Mucosa of rectum (tissue), 2 donors: ENCODE data around the gene MOCS3.
"Not testable (repeated sequence)": the region's sequence is repeated elsewhere in the genome, so short reads cannot be mapped to it uniquely, and the experiment has no call there.

Experiments used
- H3K27ac ChIP-seq, 2 donors: one replicate each; pipeline ENCODE4 v1.7.0; 2013; ENCODE audit warnings: inconsistent platforms in 2 of 2, low read depth in 2 of 2, low read length in 2 of 2
- H3K27me3 ChIP-seq, 2 donors: one replicate each; pipeline ENCODE4 v1.7.0; 2013; ENCODE audit warnings: low read length in 2 of 2; ENCODE audit not compliant: control insufficient read depth in 2 of 2, insufficient read depth in 2 of 2
- H3K36me3 ChIP-seq, 2 donors: one replicate each; pipeline ENCODE4 v1.7.0; 2013; ENCODE audit warnings: low read length in 2 of 2; ENCODE audit not compliant: control insufficient read depth in 2 of 2, insufficient read depth in 2 of 2
- H3K4me1 ChIP-seq, 2 donors: one replicate each; pipeline ENCODE4 v1.7.0; 2013; ENCODE audit warnings: low read length in 2 of 2, mild to moderate bottlenecking in 1 of 2; ENCODE audit not compliant: control insufficient read depth in 2 of 2, insufficient read depth in 2 of 2
- H3K4me3 ChIP-seq, 2 donors: one replicate each; pipeline ENCODE4 v1.7.0; 2013; ENCODE audit warnings: low read length in 2 of 2
- H3K9ac ChIP-seq, 2 donors: one replicate each; pipeline ENCODE4 v1.7.0; 2013; ENCODE audit warnings: low read length in 2 of 2, low read depth in 1 of 2, mild to moderate bottlenecking in 1 of 2
- H3K9me3 ChIP-seq, 2 donors: one replicate each; pipeline ENCODE4 v1.7.0; 2013; ENCODE audit warnings: low read length in 2 of 2; ENCODE audit not compliant: control insufficient read depth in 2 of 2
- donor health status: healthy.
- donor health status: Normal muscosa, but diverticular disease.

The MOCS3 gene

DNA sequence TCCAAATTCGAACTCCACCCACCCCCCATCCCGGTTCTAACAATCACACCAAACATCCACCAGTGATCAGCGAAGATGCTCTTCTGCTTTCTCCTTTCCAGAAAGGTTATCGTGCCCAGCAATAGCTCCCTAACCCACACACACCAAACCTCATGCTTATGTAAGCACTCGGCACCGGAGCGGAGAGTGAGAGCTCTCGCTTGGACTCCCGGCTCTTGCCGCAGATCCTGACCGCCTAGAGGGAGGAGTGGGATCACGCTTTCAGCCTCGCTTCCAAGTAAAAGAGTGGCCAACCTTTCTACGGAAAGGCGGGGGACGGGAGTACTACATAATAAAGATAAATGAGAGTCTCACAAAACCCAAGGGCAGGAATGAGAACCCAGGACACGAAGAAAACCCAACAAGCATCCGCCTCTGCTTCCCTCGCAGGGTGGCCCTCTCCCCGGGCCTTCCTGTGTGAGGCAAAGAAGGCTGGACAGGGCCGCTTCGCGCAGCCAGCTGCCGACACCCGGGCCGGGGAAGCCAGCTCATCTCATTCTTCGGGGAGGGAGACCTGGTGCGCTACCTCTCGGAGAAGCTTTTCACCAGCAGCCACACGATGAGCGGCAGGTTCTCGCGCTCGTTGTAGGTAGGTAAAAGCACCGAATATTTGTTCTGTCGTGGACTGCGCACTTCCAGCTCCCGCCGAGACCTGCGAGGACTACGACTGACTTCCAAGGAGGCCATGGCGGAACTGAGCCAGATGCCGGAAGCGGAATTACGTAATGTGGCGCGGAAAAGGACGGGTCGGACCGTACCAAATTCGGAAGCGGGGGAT is 612 bp upstream of the MOCS3 start, which contains the start of gene DPM1:
Gene DPM1, minus strand, starts transcription at position 735 of the 817 bp plus-strand sequence. Its CDS starts 9 bp downstream, at position 726.
- Histone ChIP-seq H3K9ac (peak within 1 kb of the TSS; percentile 89 to 98), H3K4me1 (peaks cover 15 to 22% of the 10 kb centered on the region in 2 donors), H3K9me3 (no peaks in the 10 kb centered on the region), H3K36me3 (peaks cover 9 to 21% of the 10 kb centered on the region in 2 donors), H3K4me3 (peak within 1 kb of the TSS; percentile 87 to 100), H3K27me3 (no peaks in the 10 kb centered on the region), H3K27ac (peak within 1 kb of the TSS; percentile 83 to 87)

DNA sequence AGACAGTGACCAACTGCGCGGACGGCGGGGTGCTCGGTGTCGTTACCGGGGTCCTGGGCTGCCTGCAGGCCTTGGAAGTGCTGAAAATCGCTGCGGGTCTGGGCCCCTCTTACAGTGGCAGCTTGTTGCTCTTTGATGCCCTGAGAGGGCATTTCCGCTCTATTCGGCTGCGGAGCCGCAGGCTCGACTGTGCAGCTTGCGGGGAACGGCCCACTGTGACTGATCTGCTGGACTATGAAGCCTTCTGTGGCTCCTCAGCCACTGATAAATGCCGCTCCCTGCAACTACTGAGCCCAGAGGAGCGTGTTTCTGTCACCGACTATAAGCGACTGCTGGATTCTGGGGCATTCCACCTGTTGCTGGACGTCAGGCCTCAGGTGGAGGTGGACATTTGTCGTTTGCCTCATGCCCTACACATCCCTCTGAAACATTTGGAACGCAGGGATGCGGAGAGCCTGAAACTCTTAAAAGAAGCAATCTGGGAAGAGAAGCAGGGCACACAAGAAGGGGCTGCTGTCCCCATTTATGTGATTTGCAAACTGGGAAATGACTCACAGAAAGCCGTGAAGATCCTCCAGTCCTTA is 1.0 kb downstream of the MOCS3 start:
- H3K27me3 ChIP-seq: no peaks in the 10 kb centered on the region
- no peak overlapping the region for H3K27ac ChIP-seq
- H3K4me1 ChIP-seq: peaks cover 15 to 22% of the 10 kb centered on the region in 2 donors
- peak overlapping the region; percentile 89 to 98 for H3K9ac ChIP-seq
- peak overlapping the region; percentile 87 to 100 for H3K4me3 ChIP-seq
- H3K36me3 ChIP-seq: peaks cover under 1 to 8% of the 10 kb centered on the region in 2 donors
- H3K9me3 ChIP-seq: no peaks in the 10 kb centered on the region

DNA sequence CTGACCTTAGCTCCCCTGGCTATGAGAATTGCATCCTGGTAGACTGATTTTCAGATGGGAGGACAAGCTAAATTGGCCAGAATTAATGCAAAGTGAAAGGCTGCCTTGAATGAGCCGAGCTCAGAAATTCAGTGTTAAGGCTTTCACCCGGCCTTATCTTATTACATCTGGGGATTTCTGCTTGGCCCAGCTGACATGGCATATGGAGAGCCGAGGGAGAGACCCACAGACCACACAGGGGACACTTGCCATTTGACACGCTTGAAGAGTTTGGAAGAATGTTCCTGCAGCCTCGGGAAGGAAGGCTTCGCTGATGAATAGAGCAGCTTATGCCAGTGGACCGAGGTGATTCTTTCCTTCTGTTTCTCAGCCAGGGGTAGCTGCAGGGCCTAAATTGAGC is 9.0 kb downstream of the MOCS3 start:
- no peaks in the 10 kb centered on the region for H3K4me1 ChIP-seq
- no peak overlapping the region for H3K4me3 ChIP-seq
- H3K27ac ChIP-seq: no peak overlapping the region
- no peaks in the 10 kb centered on the region for H3K9me3 ChIP-seq
- H3K9ac ChIP-seq: no peak overlapping the region
- H3K36me3 ChIP-seq: no peaks in the 10 kb centered on the region
- no peaks in the 10 kb centered on the region for H3K27me3 ChIP-seq

DNA sequence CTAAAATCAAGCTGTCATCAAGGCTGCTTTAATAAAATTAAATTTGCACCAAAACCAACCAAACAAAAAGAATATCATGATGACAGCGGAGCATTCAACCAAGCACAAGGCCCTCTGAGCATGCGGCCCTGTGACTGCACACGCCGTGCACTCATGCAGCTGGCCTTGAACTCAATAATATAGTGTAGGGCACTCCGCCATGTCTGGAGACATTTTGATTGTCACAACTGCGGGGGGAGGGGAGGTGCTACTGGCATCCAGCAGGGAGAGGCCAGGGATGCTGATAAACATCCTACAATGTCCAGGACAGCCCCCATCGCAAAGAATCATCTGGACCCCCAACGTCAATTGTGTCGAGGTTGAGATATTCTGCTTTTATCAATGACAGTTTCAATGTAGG is 9.7 kb downstream of the MOCS3 start:
- H3K4me3 ChIP-seq: no peak overlapping the region

DNA sequence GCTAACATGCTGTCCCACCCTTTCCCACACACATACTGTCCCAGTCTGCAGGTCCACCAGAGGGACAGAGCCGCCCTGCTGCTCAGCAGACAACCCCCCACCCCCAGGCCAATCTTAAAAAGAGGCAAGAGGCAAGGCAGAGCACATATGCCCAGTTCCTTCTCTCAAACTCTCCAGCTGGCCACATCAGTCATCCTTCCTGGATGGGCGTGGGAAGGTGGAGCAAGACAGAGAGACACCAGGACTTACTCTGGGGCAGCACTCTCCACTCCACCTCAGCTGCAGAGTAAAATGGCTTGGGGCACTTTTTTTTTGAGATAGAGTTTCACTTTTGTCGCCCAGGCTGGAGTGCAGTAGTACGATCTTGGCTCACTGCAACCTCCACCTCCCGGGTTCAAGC is 10.8 kb downstream of the MOCS3 start:
- Histone ChIP-seq H3K9ac (no peak overlapping the region), H3K36me3 (no peaks in the 10 kb centered on the region), H3K27me3 (no peaks in the 10 kb centered on the region), H3K9me3 (no peaks in the 10 kb centered on the region), H3K4me3 (no peak overlapping the region), H3K4me1 (no peaks in the 10 kb centered on the region), H3K27ac (no peak overlapping the region)

More for the DNA sequence above, 9.7 kb downstream of the MOCS3 start:
- Histone ChIP-seq H3K27ac (no peak overlapping the region), H3K27me3 (no peaks in the 10 kb centered on the region), H3K9me3 (no peaks in the 10 kb centered on the region), H3K9ac (no peak overlapping the region), H3K36me3 (no peaks in the 10 kb centered on the region), H3K4me1 (no peaks in the 10 kb centered on the region)

DNA sequence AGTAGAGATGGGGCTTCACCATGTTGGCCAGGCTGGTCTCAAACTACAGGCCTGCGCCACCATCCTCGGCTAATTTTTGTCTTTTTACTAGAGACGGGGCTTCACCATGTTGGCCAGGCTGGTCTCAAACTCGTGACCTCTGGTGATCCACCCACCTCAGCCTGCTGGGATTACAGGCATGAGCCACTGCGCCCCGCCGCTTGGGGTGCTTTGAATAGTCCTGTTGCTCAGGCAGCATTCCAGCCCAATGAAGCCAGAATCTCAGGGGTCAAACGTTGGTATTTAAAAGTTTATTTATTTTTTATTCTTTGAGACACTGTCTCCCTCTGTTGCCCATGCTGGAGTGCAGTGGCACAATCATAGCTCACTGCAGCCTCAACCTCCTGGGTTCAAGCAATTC is 11.3 kb downstream of the MOCS3 start:
- no peak overlapping the region for H3K9ac ChIP-seq
- no peaks in the 10 kb centered on the region for H3K9me3 ChIP-seq
- no peak overlapping the region for H3K27ac ChIP-seq
- H3K4me1 ChIP-seq: no peaks in the 10 kb centered on the region
- no peak overlapping the region for H3K4me3 ChIP-seq
- no peaks in the 10 kb centered on the region for H3K27me3 ChIP-seq
- no peaks in the 10 kb centered on the region for H3K36me3 ChIP-seq

DNA sequence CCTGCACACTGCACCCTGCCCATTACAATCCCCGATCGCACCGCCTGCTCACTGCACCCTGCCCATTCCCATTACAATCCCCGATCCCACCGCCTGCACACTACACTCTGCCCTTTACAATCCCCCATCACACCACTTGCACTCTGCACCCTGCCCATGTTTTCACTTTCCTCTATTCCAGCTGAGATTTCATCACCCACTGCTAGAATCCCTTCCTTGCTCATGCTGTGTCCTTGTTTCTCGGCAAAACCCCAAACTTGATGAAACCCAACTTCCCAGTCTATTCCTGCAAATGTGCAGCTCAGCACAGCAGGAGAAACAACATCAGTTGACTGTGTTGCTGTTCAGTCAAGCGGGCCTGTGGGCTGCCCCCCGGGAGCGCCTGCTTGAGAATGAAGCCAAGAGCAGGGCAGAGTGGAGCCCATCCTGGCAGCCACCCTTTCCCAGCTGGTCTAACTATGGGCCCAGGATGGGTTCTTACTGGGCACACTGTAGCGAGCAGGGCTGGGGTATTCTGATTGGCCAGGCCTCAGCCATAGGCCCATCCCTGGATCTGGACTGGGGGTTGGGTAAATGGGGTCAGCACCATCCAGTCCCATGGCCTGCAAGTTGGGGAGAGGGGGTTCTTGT is 17.2 kb downstream of the MOCS3 start:
- Histone ChIP-seq H3K4me3 (no peak overlapping the region), H3K9ac (no peak overlapping the region), H3K4me1 (no peaks in the 10 kb centered on the region), H3K27ac (no peak overlapping the region), H3K36me3 (no peaks in the 10 kb centered on the region), H3K9me3 (no peaks in the 10 kb centered on the region), H3K27me3 (peaks cover 5 to 12% of the 10 kb centered on the region in 2 donors)

- Histone ChIP-seq H3K4me1 (peaks cover 0 to 3% of the 10 kb centered on the region in 2 donors), H3K27ac (no peak overlapping the region), H3K9me3 (no peaks in the 10 kb centered on the region), H3K4me3 (no peak overlapping the region), H3K36me3 (no peaks in the 10 kb centered on the region), H3K27me3 (peaks cover 10 to 12% of the 10 kb centered on the region in 2 donors), H3K9ac (no peak overlapping the region)
These were observed 18.7 kb downstream of the MOCS3 start for GRCh38 chr20:50977066-50978021.

- peaks cover 10 to 12% of the 10 kb centered on the region in 2 donors for H3K27me3 ChIP-seq
- H3K36me3 ChIP-seq: not testable (repeated sequence)
These were observed 19.9 kb downstream of the MOCS3 start for GRCh38 chr20:50978533-50978932.

More at GRCh38 chr20:50978533-50978932, 19.9 kb downstream of the MOCS3 start:
- not testable (repeated sequence) for H3K9me3 ChIP-seq, H3K9ac ChIP-seq, H3K4me1 ChIP-seq, H3K4me3 ChIP-seq, H3K27ac ChIP-seq
